ENCODE results near the gene GLCCI1. TPM values are rescaled to one million over a fixed set of nuclear protein-coding genes. Genes with fewer than 3 reads are reported as not detected.

GLCCI1 gene
- total RNA-seq, 1 experiment from 2014 or later: 8.5 TPM

DNA sequence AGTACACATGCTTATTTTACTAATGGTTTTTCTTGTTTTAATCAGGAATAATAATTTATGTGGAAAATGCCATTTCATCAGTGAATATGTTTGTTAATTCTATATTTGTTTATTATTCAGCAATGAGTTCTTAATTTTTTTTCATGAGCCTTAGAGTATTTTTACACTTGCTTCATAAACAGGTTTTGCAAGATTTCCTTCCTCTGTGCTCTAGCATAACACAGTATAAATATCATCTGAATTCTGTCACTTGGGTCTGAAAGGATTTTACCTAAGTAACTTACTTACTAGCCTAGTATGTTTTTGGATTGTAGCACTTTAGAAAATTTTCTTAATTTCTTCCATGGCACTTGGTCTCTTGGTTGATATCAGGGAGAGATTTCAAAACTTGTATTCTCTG, 45.8 kb downstream of the GLCCI1 start:
- peaks cover 6% of the 10 kb centered on the region for H3K4me1 ChIP-seq (ENCODE audit: insufficient read depth, low read length)
- H3K27ac ChIP-seq (ENCODE audit: low read length): no peak overlapping the region
- no peaks in the 10 kb centered on the region for H3K9me3 ChIP-seq (ENCODE audit: low read length)
- no peaks in the 10 kb centered on the region for H3K36me3 ChIP-seq (ENCODE audit: low read depth, low read length)
- no peak overlapping the region for H3K4me3 ChIP-seq (ENCODE audit: low read length)
- intact Hi-C loops (cut with micrococcal nuclease): no loop called here
- no peaks in the 10 kb centered on the region for H4K20me1 ChIP-seq (ENCODE audit: low read length)
- no peak overlapping the region for H3K4me2 ChIP-seq (ENCODE audit: low read length)
- no peaks in the 10 kb centered on the region for H3K79me2 ChIP-seq (ENCODE audit: low read length)
- TF ChIP-seq, protein P1, sequence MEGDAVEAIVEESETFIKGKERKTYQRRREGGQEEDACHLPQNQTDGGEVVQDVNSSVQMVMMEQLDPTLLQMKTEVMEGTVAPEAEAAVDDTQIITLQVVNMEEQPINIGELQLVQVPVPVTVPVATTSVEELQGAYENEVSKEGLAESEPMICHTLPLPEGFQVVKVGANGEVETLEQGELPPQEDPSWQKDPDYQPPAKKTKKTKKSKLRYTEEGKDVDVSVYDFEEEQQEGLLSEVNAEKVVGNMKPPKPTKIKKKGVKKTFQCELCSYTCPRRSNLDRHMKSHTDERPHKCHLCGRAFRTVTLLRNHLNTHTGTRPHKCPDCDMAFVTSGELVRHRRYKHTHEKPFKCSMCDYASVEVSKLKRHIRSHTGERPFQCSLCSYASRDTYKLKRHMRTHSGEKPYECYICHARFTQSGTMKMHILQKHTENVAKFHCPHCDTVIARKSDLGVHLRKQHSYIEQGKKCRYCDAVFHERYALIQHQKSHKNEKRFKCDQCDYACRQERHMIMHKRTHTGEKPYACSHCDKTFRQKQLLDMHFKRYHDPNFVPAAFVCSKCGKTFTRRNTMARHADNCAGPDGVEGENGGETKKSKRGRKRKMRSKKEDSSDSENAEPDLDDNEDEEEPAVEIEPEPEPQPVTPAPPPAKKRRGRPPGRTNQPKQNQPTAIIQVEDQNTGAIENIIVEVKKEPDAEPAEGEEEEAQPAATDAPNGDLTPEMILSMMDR (conservative IDR thresholded peaks at IDR 0.05; ENCODE audit: low read depth, low read length): no peak
- no peak for TF ChIP-seq EZH2 (IDR thresholded peaks at IDR 0.05; ENCODE audit: low read length, unreplicated experiment)
- no peak for TF ChIP-seq EZH2phosphoT487 (IDR thresholded peaks at IDR 0.05; ENCODE audit: borderline replicate concordance, low read length)
- ATAC-seq (peak; percentile 37; the same call in 1 of the 2 replicates), DNase-seq (peak; percentile 32)
- H3F3A ChIP-seq (ENCODE audit: low read length, unreplicated experiment): no peaks in the 10 kb centered on the region
- no peaks in the 10 kb centered on the region for H3K9me2 ChIP-seq (replicated peaks; ENCODE audit: low read length)
- no peaks in the 10 kb centered on the region for H3K27me3 ChIP-seq (ENCODE audit: low read length)
- BruUV-seq (replicated peaks): no TSS peak
- H2AFZ ChIP-seq (ENCODE audit: low read length): no peak overlapping the region
- POLR2A ChIA-PET (ENCODE audit: unreplicated experiment): no interaction called here
- H3K9ac ChIP-seq (ENCODE audit: low read length): no peak overlapping the region
- CTCF ChIA-PET: no interaction called here

DNA sequence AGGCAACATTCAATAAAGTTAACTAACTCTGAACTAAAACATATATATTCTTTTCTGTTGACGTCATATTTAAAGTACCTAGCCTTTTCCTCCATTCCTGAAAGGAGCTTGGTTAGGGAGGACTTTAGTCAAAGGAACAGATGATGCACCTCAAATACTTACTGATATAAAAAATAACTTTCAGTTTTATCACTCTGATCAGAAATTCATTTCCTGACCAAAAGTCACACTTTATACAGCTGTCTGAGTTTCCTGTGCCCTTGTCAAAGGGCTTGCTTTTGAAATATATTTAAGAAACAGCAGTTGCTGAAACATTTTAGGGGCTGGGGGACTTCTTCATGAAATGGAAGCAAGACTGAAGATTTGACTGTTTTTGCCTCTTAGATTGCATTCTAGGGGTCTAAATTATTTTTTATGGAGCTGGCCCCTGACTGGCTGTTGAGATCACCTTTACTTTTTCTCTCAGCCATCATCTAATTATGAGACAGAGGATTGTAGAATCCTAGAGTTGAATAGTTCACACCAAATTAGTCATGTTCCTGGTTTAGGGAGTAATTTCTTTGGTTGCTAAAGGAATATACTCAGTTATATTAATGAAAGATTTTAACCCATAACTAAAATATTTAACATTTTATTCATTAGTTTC, 46.6 kb downstream of the GLCCI1 start:
- CTCF ChIA-PET: no interaction called here
- DNase-seq (no peak), ATAC-seq (no peak)
- no peaks in the 10 kb centered on the region for H4K20me1 ChIP-seq (ENCODE audit: low read length)
- no peak overlapping the region for H3K27ac ChIP-seq (ENCODE audit: low read length)
- H3K27me3 ChIP-seq (ENCODE audit: low read length): no peaks in the 10 kb centered on the region
- H3K4me1 ChIP-seq (ENCODE audit: insufficient read depth, low read length): peaks cover 6% of the 10 kb centered on the region
- no peak for TF ChIP-seq EZH2phosphoT487 (IDR thresholded peaks at IDR 0.05; ENCODE audit: borderline replicate concordance, low read length)
- intact Hi-C loops (cut with micrococcal nuclease): no loop called here
- POLR2A ChIA-PET (ENCODE audit: unreplicated experiment): interaction anchor here (0.6 kb wide), 1 partner anchor 60 kb away, joined by 6 read pairs; no protein-coding TSS in a partner anchor
- H3F3A ChIP-seq (ENCODE audit: low read length, unreplicated experiment): no peaks in the 10 kb centered on the region
- H3K9me2 ChIP-seq (replicated peaks; ENCODE audit: low read length): no peaks in the 10 kb centered on the region
- no peak overlapping the region for H3K4me3 ChIP-seq (ENCODE audit: low read length)
- BruUV-seq (replicated peaks): no TSS peak
- H2AFZ ChIP-seq (ENCODE audit: low read length): no peak overlapping the region
- H3K4me2 ChIP-seq (ENCODE audit: low read length): no peak overlapping the region
- H3K9ac ChIP-seq (ENCODE audit: low read length): no peak overlapping the region
- no peaks in the 10 kb centered on the region for H3K36me3 ChIP-seq (ENCODE audit: low read depth, low read length)
- H3K79me2 ChIP-seq (ENCODE audit: low read length): no peaks in the 10 kb centered on the region
- H3K9me3 ChIP-seq (ENCODE audit: low read length): no peaks in the 10 kb centered on the region

DNA sequence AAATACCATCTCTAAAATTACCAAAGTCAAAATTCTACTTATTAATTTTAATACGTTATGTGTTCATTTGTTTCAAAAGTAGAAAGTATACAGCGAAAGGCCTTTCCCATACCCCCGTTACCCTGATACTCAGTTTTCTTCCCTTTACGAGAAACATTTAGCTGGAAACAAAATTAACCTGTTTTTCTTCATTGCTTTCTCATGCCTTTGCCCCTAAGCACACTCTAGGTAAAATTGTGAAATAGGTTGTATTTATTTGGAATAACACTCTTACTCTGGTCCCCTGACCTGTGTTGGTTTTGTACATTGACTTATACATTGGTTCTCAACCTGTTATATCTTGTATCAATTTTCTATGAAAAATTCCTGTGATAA, 47.1 kb downstream of the GLCCI1 start:
- Histone ChIP-seq H3K36me3 (ENCODE audit: low read depth, low read length) (no peaks in the 10 kb centered on the region), H3F3A (ENCODE audit: low read length, unreplicated experiment) (no peaks in the 10 kb centered on the region), H3K4me2 (ENCODE audit: low read length) (no peak overlapping the region), H3K4me1 (ENCODE audit: insufficient read depth, low read length) (peaks cover 6% of the 10 kb centered on the region), H3K79me2 (ENCODE audit: low read length) (no peaks in the 10 kb centered on the region), H4K20me1 (ENCODE audit: low read length) (no peaks in the 10 kb centered on the region), H3K4me3 (ENCODE audit: low read length) (no peak overlapping the region), H3K27me3 (ENCODE audit: low read length) (no peaks in the 10 kb centered on the region), H2AFZ (ENCODE audit: low read length) (no peak overlapping the region), H3K27ac (ENCODE audit: low read length) (no peak overlapping the region), H3K9me3 (ENCODE audit: low read length) (no peaks in the 10 kb centered on the region), H3K9ac (ENCODE audit: low read length) (no peak overlapping the region), H3K9me2 (replicated peaks; ENCODE audit: low read length) (no peaks in the 10 kb centered on the region)
- intact Hi-C loops (cut with micrococcal nuclease): no loop called here
- ATAC-seq: no peak
- BruUV-seq (replicated peaks): no TSS peak
- ChIA-PET CTCF (no interaction called here), POLR2A (ENCODE audit: unreplicated experiment) (interaction anchor here (0.6 kb wide), 1 partner anchor 60 kb away, joined by 6 read pairs; no protein-coding TSS in a partner anchor)
- TF ChIP-seq EZH2phosphoT487 (IDR thresholded peaks at IDR 0.05; ENCODE audit: borderline replicate concordance, low read length) (no peak), EZH2 (IDR thresholded peaks at IDR 0.05; ENCODE audit: low read length, unreplicated experiment) (no peak)
- TF ChIP-seq, protein P1 (conservative IDR thresholded peaks at IDR 0.05; ENCODE audit: low read depth, low read length): no peak
- no peak for DNase-seq

All from PC-3 (cell line).